ENCODE data around the gene HTT.

HTT gene

DNA sequence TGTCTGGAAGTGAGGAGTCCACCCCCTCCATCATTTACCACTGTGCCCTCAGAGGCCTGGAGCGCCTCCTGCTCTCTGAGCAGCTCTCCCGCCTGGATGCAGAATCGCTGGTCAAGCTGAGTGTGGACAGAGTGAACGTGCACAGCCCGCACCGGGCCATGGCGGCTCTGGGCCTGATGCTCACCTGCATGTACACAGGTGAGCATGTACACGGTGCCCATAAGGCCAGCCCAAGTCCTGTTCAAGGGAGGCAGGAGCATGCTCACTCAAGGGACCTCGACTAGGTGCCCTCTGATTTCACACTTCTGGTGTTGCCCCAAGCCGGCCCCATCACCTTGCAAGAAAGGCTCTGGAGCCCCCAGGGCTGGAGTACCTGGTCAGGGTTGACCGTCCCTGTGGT is 161.1 kb downstream of the HTT start:
- DNase-seq (ENCODE audit: low spot score) = no peak

DNA sequence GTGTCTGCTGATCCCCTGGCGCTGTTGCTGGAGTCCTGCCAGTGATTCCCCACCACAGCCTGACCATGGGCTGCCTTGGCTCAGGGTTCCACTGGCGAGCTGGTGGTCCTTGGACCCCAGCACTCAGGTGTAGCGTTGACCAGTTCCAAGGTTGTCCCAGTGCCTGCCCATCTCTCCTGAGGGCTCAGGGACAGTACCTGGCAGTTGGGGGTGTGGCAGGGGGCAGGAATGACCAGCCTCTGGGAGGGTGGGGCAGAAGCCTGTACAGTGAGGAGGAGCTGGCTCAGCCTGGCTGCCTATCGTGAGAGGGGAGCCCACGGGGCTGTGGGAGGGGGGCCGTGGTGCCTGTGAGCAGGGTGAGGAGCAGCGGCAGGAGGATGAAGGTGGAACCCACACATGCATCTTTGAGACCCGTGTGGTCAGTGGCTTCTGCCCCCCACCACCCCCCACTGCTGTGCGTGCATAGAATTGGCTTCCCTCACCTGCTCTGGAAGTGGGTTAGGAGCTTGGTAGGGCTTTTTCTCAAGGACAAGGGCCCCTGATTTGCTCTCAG is 161.9 kb downstream of the HTT start:
- DNase-seq (ENCODE audit: low spot score) = no peak

DNA sequence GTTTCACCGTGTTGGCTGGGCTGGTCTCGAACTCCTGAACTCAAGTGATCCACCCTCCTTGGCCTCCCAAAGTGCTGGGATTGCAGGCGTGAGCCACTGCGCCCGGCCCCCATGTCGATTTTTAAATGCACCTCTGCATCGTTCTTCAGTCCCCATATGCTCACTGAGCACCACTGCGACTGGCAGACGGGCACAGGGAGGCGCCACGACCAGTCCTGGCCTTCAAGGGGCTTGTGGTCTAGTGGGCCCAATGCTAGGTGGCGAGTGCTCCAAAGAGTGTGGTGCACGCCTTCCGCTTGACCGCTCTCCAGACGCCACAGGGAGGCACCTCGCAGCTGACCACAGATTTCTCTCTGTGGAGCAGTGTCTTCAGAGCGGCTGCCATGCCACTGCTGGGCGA is 162.8 kb downstream of the HTT start:
- DNase-seq (ENCODE audit: low spot score) = no peak

DNA sequence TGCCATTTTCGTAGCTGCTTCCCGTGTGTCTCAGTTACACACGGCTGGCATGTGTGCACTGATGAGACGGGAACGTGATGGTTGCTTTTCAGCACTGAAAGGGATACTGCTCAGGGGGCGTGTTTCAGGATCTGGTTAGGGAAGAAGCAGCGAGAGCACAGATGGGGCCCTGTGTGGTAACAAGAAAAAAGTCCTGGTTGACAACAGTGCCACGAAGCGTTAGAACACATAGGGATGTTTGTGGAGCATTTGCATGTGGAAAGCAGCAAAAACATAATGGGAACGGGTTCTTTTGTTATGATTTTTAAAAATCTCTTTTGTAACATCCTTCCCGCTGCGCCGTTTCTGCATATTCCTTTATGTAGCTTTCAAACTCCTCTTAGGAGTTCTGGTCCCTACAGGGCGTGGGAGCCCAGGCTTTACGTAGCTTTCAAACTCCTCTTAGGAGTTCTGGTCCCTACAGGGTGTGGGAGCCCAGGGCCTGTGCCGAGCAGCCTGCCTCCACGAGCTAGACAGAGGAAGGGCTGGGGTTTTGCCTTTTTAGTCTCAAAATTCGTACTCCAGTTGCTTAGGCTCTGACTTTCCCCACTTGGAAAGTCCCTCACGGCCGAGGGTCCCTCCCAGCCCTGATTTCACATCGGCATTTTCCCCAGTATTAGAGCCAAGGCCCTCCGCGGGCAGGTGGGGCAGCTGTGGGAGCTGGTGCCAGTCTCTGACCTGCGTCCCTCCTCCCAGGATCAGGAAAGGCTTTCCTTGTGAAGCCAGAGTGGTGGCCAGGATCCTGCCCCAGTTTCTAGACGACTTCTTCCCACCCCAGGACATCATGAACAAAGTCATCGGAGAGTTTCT is 163.5 kb downstream of the HTT start:
- DNase-seq (ENCODE audit: low spot score) = no peak

DNA sequence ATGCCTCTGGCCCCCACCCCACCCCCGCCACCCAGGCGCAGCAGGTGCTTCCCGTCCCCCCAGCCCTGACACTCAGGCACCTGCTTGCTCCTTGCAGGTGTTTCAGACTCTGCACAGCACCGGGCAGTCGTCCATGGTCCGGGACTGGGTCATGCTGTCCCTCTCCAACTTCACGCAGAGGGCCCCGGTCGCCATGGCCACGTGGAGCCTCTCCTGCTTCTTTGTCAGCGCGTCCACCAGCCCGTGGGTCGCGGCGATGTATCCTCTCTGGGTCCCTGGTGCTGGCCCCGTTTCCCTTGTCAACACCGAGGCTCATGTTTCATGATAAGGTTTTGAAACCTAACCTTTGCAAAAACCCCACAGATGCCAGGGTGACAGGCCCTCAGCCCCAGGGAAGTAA is 164.2 kb downstream of the HTT start:
- DNase-seq (ENCODE audit: low spot score) = no peak

DNA sequence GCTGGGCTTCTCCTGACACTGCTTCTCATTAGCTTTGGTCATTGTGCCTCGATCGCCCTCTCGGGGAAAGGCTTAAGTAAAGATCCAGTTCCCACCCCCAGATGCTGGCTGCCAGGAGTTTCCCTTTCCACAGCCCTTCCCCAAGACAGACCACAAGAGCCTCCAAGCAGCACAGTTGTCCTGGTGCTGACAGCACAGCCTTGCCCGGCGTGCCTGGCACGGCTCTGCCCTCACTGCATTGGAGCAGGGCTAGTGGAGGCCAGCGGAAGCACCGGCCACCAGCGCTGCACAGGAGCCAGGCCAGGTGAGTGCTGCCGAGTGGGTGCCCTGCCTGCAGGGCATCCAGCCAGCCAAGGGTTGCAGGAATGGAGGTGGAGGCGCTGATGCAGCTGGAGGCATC is 164.8 kb downstream of the HTT start:
- DNase-seq (ENCODE audit: low spot score) = no peak

DNA sequence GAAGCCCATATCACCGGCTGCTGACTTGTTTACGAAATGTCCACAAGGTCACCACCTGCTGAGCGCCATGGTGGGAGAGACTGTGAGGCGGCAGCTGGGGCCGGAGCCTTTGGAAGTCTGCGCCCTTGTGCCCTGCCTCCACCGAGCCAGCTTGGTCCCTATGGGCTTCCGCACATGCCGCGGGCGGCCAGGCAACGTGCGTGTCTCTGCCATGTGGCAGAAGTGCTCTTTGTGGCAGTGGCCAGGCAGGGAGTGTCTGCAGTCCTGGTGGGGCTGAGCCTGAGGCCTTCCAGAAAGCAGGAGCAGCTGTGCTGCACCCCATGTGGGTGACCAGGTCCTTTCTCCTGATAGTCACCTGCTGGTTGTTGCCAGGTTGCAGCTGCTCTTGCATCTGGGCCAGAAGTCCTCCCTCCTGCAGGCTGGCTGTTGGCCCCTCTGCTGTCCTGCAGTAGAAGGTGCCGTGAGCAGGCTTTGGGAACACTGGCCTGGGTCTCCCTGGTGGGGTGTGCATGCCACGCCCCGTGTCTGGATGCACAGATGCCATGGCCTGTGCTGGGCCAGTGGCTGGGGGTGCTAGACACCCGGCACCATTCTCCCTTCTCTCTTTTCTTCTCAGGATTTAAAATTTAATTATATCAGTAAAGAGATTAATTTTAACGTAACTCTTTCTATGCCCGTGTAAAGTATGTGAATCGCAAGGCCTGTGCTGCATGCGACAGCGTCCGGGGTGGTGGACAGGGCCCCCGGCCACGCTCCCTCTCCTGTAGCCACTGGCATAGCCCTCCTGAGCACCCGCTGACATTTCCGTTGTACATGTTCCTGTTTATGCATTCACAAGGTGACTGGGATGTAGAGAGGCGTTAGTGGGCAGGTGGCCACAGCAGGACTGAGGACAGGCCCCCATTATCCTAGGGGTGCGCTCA is 165.8 kb downstream of the HTT start:
- DNase-seq (ENCODE audit: low spot score) = no peak

DNA sequence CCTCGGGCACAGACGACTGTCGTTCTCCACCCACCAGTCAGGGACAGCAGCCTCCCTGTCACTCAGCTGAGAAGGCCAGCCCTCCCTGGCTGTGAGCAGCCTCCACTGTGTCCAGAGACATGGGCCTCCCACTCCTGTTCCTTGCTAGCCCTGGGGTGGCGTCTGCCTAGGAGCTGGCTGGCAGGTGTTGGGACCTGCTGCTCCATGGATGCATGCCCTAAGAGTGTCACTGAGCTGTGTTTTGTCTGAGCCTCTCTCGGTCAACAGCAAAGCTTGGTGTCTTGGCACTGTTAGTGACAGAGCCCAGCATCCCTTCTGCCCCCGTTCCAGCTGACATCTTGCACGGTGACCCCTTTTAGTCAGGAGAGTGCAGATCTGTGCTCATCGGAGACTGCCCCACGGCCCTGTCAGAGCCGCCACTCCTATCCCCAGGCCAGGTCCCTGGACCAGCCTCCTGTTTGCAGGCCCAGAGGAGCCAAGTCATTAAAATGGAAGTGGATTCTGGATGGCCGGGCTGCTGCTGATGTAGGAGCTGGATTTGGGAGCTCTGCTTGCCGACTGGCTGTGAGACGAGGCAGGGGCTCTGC is 166.5 kb downstream of the HTT start:
- no peak for DNase-seq (ENCODE audit: low spot score)

DNA sequence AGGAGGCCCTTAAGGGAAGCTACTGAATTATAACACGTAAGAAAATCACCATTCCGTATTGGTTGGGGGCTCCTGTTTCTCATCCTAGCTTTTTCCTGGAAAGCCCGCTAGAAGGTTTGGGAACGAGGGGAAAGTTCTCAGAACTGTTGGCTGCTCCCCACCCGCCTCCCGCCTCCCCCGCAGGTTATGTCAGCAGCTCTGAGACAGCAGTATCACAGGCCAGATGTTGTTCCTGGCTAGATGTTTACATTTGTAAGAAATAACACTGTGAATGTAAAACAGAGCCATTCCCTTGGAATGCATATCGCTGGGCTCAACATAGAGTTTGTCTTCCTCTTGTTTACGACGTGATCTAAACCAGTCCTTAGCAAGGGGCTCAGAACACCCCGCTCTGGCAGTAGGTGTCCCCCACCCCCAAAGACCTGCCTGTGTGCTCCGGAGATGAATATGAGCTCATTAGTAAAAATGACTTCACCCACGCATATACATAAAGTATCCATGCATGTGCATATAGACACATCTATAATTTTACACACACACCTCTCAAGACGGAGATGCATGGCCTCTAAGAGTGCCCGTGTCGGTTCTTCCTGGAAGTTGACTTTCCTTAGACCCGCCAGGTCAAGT is 167.5 kb downstream of the HTT start:
- no peak for DNase-seq (ENCODE audit: low spot score)

DNA sequence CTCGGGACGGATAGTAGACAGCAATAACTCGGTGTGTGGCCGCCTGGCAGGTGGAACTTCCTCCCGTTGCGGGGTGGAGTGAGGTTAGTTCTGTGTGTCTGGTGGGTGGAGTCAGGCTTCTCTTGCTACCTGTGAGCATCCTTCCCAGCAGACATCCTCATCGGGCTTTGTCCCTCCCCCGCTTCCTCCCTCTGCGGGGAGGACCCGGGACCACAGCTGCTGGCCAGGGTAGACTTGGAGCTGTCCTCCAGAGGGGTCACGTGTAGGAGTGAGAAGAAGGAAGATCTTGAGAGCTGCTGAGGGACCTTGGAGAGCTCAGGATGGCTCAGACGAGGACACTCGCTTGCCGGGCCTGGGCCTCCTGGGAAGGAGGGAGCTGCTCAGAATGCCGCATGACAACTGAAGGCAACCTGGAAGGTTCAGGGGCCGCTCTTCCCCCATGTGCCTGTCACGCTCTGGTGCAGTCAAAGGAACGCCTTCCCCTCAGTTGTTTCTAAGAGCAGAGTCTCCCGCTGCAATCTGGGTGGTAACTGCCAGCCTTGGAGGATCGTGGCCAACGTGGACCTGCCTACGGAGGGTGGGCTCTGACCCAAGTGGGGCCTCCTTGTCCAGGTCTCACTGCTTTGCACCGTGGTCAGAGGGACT is 168.8 kb downstream of the HTT start:
- DNase-seq (ENCODE audit: low spot score) = peak; percentile 8

DNA sequence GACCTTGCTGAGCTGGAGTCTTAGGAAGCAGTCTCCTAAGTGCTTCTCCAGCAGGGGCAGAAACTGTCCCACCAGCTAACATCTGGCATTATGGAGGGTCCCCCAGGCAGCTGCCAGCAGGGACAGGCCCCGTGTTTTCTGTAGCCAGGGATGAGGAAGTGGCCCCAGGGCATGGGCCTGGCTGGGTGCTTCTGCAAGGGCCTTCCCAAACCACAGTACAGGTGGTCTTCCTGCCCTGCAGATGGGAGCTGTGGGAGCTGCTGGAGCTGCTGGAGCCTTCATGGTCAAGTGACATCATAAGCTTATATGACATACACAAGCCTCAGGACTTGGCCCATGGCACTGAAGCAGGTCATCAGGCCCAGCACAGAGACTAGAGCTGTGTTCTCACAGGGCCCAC is 169.5 kb downstream of the HTT start:
- no peak for DNase-seq (ENCODE audit: low spot score)

DNA sequence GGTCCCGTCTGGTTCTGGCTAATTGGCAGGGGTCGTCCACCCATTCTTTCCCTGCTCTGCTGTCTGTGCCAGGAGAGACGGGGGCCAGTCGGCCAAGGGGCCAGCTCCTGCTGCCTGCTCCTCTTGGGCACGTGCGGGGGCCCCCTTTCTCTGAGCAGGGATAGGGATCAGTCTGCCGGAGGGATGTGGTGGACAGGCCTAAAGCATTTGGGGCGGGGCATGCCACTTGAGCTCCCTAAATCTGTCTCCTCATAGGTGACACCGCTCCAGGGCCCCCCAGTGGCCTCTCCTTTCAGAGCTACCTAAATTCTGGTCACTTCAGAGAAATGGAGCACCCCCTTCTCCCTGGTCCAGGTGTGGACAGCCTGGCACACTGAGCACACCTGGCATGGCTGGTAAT is 170.3 kb downstream of the HTT start:
- no peak for DNase-seq (ENCODE audit: low spot score)

DNA sequence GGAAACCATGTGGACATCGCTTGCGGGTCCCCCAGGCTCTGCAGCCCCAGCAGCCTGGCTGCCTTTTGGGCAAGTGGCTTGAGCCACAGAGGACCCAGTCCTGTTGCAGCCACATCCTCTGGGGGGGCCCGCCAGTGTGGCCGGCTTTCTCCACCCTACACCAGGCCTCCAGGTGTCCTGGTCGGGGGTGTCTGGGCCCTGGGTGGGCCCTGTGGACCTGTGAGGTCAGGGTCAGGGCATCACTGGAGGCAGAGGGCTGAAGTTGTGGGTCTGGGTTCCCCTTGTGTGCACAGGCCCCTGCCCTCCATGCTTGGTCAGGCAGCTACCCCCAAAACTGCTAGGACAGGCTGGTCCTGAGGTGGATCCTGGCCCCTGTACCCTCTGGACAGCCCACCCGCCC is 171.2 kb downstream of the HTT start:
- DNase-seq (ENCODE audit: low spot score) = no peak

DNA sequence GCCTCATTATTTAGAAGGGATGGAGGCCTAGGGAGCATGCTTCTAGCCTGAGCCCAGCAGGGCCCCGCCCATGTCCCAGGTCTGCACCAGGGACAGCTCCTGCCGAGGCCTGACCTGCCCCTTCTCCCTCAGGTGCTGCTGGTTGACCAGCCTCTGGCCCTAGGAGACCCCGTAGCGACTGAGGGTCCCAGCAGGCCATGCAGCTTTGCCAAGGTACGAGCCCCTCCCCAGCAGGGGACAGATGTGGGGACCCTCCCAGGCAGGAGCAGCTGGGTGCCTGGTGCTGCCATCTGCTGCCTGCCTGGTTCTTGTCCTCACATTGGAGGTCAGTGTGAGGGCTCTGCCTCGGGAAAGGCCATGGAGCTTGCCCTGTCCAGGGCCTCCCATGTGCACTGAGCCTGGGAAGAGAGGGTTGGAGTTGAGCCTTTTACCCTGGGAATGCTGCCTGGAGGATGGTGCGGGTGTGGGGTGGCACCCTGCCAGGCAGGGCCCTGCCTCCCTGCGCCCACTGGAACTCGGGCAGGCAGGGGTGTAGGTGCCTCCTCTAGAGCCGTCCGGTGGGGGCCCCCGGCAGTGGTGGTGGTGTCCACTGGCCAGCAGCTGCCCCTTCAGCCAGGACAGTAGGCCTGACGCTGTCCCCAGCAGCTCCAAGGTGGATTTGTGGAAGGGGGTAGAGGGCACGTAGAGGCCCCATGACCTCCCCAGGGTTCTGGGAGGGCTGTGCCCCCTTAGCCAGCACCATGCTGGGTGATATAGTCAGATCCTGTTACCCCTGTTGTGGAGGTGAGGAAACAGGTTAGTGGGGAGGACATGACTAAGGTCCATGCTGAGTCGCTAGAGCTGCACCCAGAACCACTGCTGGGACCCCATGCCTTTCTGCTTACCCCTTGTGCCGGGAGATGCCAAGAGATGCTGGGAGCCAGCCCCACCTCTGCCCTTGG is 172.2 kb downstream of the HTT start:
- DNase-seq (ENCODE audit: low spot score) = no peak

DNA sequence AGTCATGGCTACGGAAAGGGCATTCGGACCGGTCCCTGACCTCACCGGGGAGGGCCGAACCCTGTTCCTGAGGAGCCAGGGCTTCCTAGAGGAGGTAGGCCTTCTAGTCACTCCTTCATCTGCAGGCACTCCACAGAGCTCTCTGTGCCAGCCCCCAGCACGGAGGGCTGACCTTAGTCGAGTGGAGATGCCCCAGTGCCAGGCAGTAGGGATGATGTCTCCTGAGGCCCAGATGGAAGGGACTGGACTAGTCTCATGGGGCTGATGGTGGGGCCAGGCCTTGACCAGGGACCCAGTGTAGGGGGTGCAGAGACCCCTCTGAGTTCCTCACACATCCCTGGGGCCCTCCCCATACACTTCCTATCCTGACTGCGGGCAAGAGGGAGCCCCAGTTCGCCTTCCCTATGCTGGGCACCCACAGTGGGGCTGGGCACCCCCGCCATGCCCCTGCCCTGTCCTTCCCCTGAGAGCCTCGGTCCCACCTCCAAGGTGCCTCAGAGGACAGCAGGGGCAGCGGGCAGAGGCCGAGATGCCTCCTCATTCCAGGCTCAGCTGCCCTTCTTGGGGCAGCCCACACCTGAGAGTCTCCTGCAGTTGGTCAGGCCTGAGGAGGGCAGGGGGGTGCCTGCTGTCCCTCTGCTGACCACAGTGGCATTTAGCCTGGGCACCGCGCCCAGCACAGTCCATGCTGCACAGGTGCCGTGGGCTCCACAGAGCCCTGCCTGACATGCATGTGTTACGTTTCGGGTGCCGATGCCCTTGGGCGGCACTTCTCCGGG is 173.1 kb downstream of the HTT start:
- DNase-seq (ENCODE audit: low spot score) = no peak

DNA sequence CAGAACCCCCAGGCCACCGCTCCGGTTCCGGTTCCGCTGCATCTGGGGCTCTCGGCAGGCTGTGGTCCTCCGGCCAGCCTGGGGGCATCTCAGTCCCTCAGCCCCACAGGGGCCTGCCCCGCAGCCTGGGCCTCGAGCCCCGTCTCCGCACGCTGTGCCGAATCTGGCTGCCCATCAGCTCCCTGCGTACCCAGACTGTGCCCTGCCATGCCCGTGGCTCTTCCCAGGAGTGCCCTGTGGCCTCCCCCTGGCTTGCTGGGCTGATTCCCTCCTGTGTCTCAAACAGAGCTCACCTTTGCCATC is 173.6 kb downstream of the HTT start:
- DNase-seq (ENCODE audit: low spot score) = no peak

DNA sequence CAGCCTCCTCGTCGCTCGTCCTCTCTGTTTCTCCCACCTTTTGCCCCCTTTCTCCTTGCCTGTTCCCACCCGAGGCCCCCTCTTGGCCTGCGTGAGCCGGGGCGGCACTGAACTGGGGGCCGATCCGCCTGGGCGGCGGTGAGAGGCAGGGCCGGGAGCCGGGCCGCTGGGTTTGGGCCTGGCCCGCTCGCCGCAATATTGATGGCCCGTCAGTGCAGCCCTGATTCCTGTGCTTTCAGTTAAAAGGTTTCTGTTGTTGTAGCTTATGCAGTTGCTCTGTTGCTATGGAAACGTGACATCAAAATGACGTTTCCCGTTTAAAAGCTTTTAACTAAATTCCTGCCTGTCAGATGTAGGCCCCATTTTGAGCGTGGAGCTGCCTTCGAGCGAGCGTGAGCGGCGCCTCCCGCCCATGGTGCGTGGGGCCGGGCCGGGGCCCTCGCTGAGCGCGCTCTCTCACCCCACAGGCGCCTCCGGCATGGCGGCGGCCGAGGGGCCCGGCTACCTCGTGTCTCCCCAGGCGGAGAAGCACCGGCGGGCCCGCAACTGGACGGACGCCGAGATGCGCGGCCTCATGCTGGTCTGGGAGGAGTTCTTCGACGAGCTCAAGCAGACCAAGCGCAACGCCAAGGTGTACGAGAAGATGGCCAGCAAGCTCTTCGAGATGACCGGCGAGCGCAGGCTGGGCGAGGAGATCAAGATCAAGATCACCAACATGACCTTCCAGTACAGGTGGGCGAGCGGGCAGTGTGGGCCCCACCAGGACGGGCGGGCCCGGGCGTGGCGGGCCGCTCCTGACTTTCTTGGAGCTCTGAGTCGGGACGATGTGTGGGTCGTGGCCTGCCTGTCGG is 174.6 kb downstream of the HTT start, which contains the start of gene MSANTD1:
Gene MSANTD1 (plus strand): TSS at position 349 of the 851 bp plus-strand sequence. CDS start 64 bp downstream, at position 413.
- no peak for DNase-seq (ENCODE audit: low spot score)

DNA sequence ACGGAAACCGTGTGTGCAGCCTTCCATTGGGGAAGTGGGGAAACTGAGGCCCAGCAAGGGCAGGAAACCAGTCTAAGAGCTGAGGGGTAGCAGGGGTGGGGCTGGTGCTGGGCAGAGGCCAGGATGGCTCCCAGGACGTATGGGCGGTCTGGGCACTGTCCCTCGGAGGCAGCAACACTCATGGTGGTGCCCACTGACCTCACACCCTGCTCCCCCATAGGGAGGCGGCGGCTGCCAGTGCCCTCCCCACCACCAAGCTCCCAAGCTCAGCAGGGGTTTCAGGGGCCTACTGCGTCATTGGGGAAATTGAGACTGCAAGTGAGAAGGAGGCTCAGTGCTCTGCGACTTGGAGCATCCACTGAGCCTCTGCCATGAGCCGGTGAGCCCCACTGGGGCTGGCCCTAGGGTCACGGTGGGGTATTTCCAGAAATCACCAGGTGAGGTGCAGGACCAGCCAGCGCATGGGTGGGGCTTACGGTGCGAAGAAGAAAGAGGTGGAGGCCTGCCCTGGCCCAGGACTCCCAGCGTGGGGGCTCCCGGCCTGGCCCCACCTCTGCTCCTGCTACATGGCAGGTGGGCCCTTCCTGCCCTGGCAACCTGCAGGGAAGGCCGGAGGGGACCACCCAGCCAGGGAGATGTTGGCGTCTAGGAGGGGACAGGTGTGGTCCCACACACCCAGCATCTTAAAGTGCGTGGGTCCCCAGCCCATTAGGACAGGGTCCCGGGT is 175.4 kb downstream of the HTT start:
- no peak for DNase-seq (ENCODE audit: low spot score)
